ENCODE results near the gene ODR4.
"Not testable (repeated sequence)": the region's sequence is repeated elsewhere in the genome, so short reads cannot be mapped to it uniquely, and the experiment has no call there.

ODR4 gene

GRCh38 chr1:186424539-186424938 lies 48.9 kb downstream of the ODR4 start:
- FAIRE-seq, result no peak

- FAIRE-seq, result no peak
Measured at GRCh38 chr1:186426118-186426517, 50.5 kb downstream of the ODR4 start.

DNA sequence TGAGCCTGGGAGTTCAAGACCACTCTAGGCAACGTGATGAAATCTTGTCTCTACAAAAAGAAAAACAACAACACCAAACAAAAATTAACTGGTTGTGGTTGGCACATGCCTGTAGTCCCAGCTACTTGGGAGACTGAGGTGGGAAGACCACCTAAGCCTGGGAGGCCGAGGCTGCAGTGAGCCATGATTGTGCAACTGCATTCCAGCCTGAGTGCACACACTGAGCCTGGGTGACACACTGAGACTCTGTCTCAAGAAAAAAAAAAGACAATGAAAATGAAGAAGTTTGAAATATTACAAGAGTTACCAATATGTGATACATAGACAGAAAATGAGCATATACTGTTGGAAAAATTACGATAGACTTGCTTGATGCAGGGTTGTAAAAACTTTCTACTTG lies 53.4 kb downstream of the ODR4 start:
- FAIRE-seq, result no peak

GRCh38 chr1:186435336-186435735 lies 59.7 kb downstream of the ODR4 start:
- no peak for FAIRE-seq

DNA sequence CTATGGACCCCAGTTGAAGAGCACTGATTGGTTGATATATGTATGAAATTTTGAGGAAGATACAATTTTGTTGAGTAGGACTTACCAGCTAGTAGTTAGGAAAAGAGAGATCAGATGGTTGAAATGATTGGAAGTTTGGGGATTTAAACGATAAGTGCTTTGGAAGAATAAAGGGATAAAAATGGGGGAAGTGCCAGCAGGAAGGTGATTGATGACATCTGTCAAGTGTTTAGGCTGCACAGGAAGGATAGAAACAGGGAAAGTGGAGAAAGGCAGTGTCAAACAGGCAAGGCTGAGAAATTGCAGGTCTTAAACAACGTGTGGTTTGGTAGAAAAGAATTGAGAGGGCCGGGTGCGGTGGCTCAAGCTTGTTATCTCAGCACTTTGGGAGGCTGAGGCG lies 62.9 kb downstream of the ODR4 start:
- no peak for FAIRE-seq

- FAIRE-seq, result no peak
Measured at GRCh38 chr1:186440584-186440983, 64.9 kb downstream of the ODR4 start.

DNA sequence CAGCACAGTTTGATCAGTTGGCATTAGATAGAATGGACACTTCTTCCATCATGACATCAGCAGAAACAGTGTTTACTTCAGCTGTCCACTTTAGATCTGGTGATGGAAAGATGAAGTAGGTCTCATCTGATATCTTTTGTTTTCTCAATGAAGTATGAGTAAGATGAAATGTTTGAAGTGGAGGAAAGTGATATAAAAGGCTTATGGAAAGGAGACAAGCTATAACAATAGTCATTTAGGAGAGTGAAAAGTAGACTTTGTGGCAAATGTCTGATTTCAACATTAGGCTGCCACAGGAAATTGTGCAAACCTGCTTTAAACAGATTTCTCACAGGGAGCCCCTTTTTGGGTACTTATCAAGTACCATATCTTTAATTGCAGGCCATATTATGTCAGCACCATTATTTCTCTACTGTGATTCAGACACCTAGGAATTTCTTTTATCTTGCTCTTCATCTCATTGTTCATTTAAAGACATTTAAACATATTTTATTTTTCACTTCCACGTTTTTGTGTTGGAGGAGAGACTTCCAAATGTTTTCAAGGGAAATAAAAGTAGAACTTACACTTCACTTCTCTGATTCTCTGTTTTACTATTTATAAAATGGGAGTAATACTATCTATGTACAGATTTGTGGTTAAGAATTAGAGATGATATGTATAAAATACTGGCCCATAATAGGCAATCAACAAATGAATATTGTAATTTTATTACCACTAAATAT lies 67.2 kb downstream of the ODR4 start:
- no peak for FAIRE-seq

DNA sequence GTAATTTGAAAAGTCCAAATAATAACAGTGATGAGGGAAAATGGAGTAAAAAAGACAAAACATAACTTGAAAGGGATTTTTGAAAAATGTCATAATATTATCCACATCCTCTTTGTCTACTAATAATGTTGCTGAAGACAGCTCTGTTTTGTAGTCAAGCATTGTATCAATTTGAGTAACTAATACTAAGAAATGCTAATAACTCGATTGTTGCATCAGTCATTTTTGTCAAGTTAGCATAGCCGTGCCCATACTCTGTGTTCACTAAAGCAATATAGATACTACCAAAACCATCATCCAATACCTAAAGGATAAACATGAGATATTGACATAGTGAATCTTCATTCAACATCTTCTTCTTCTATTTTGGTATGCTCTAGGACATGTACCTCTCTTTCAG lies 68.0 kb downstream of the ODR4 start:
- FAIRE-seq, result no peak

- no peak for FAIRE-seq
Measured at GRCh38 chr1:186446152-186446551, 70.5 kb downstream of the ODR4 start.

DNA sequence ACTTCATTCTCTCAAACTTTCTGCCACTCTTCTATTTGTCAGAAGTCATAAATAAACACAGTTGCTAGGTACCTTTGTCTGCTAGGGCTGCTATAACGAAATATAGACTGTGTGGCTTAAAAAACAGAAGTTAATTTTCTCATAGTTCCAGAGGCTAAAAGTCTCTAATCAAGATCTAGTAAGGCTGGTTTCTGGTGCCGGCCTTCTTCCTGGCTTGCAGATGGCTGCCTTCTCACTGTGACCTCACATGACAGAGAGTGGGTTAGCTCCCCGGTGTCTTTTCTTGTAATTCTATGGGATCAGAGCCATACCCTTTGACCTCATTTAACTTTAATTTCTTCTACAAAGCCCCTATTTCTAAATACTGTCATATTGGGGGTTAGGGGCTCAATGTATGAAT lies 79.3 kb downstream of the ODR4 start:
- FAIRE-seq, result no peak

- no peak for FAIRE-seq
Measured at GRCh38 chr1:186456729-186457255, 81.2 kb downstream of the ODR4 start.

GRCh38 chr1:186459161-186459560 lies 83.5 kb downstream of the ODR4 start:
- not testable (repeated sequence) for FAIRE-seq

DNA sequence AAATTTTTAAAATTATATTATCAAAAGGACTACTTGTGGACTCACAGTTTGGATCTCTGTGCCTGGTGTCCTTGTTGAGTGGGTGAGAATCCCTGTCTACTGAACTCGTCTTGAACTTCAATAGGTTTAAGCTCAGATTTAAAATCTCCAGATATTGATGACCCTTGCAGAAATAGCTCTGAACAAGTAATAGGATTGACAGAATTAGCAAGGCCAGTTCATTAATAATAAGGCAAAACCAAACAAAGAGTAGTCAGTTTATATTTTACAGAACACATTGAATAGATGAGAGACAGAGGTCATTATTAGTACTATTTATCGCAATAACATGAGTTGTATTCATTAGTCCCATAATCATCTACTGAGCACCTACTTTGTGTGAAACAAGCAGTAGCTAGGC lies 85.4 kb downstream of the ODR4 start, which contains the start of gene PDC:
TSS of gene PDC (minus strand) at position 101 of the 400 bp plus-strand sequence. CDS start 11,655 bp downstream, outside the sequence.
- no peak for FAIRE-seq

DNA sequence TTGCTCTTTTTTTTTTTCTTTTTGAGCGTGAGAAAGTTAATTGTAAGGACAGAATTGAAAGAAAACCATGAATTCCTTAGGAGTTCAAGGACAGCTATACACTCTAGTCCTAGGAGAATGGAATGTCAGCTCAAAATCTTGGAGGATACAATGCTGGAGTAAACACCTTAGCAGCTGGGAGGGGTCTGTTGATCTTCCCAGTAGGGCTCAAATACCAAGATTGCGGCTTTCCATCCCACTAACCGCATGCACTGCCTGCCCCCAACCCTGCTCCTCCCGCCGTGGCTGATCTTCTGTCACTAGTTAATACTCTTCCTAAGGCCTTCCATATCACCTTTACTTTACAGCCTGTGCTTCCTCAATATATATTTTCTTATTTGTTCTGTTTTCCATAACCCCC lies 87.9 kb downstream of the ODR4 start:
- FAIRE-seq, result no peak

DNA sequence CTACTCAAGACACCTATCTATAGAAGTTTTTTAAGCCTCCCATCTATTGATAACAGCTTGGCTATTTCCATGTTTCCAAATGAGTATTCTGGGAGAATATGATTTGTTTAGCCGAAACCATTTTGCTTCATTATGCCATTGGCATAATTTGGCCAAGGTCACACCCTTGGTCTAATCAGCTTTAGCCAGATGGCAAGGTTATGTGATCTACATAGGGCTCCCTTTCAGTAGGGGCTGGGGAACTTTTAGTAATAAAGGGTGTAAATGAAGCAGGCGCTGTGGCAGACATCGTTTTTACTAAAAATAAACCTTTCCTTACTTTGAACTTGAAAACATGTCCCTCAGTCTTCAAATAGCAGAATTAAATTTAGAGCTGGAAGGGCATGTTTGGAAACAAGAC lies 88.3 kb downstream of the ODR4 start:
- FAIRE-seq, result no peak

- not testable (repeated sequence) for FAIRE-seq
Measured at GRCh38 chr1:186465491-186465890, 89.9 kb downstream of the ODR4 start.

DNA sequence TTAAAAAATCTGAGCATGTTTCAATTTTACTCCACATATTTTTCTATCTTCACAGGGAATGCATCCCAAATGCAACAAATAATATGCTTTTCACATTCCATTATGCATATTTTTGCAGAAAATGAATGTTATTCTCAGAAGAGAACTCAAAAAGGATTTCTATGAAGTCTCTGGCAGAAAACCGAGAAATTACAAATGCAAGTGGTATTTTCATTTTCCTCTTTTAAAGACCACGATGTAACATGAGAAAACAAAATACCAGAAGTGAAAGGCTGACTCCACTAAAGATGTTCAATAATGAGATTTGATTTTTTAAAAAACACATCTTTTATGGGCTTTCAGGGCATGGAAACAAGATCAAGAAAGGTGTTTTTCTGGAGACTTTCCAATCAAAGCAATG lies 90.3 kb downstream of the ODR4 start:
- no peak for FAIRE-seq

Measured in endometrium (tissue), 2 donors.